BLaER1 (cell line): ENCODE results near the gene GSTM4.

Experiments
- H3K27ac ChIP-seq: shearing (Covaris generic); formaldehyde crosslinking; 2 replicates; pipeline ENCODE4 v1.8.1; 2022
- H3K27me3 ChIP-seq: shearing (Covaris generic); formaldehyde crosslinking; 2 replicates; pipeline ENCODE4 v1.8.1; 2022
- H3K36me3 ChIP-seq: shearing (Covaris generic); formaldehyde crosslinking; 2 replicates; pipeline ENCODE4 v1.8.1; 2022
- H3K4me1 ChIP-seq: shearing (Covaris generic); formaldehyde crosslinking; 2 replicates; pipeline ENCODE4 v1.8.1; 2022
- H3K4me2 ChIP-seq: shearing (Covaris generic); formaldehyde crosslinking; 2 replicates; pipeline ENCODE4 v1.8.1; 2022
- H3K4me3 ChIP-seq: shearing (Covaris generic); formaldehyde crosslinking; 2 replicates; pipeline ENCODE4 v1.8.1; 2022
- H3K9ac ChIP-seq: shearing (Covaris generic); formaldehyde crosslinking; 2 replicates; pipeline ENCODE4 v1.8.1; 2022
- H3K9me3 ChIP-seq: shearing (Covaris generic); formaldehyde crosslinking; 2 replicates; pipeline ENCODE4 v1.8.1; 2022
- H4K20me1 ChIP-seq: shearing (Covaris generic); formaldehyde crosslinking; 2 replicates; pipeline ENCODE4 v1.8.1; 2022
- Cebpa-rat ChIP-seq: shearing (Covaris generic); IDR thresholded peaks from 2 replicates; pipeline ENCODE4 v1.8.1; 2022

The GSTM4 gene

GRCh38 chr1:109624201-109625010 lies 31.5 kb upstream of the GSTM4 start:
- Histone ChIP-seq H3K4me1 (peaks cover 82% of the 10 kb centered on the region), H3K27ac (peak overlapping the region; percentile 93), H4K20me1 (peaks cover 82% of the 10 kb centered on the region), H3K9ac (peak overlapping the region; percentile 83), H3K36me3 (peaks cover 37% of the 10 kb centered on the region), H3K27me3 (no peaks in the 10 kb centered on the region), H3K4me3 (peak overlapping the region; percentile 93), H3K4me2 (peak overlapping the region; percentile 91), H3K9me3 (no peaks in the 10 kb centered on the region)
- TF ChIP-seq Cebpa-rat: no peak

- Histone ChIP-seq H3K36me3 (peaks cover 45% of the 10 kb centered on the region), H4K20me1 (peaks cover 86% of the 10 kb centered on the region), H3K4me1 (peaks cover 80% of the 10 kb centered on the region), H3K4me2 (peak overlapping the region; percentile 91), H3K27ac (peak overlapping the region; percentile 93), H3K27me3 (no peaks in the 10 kb centered on the region), H3K9ac (peak overlapping the region; percentile 83), H3K9me3 (no peaks in the 10 kb centered on the region), H3K4me3 (peak overlapping the region; percentile 93)
- TF ChIP-seq Cebpa-rat: no peak
Observed at GRCh38 chr1:109625176-109625575, 30.7 kb upstream of the GSTM4 start.

GRCh38 chr1:109625601-109626560 lies 30.0 kb upstream of the GSTM4 start:
- H3K27ac ChIP-seq: peak overlapping the region; percentile 93
- peaks cover 50% of the 10 kb centered on the region for H3K36me3 ChIP-seq
- H3K9ac ChIP-seq: peak overlapping the region; percentile 83
- peak overlapping the region; percentile 93 for H3K4me3 ChIP-seq
- H3K9me3 ChIP-seq: no peaks in the 10 kb centered on the region
- peaks cover 89% of the 10 kb centered on the region for H4K20me1 ChIP-seq
- no peaks in the 10 kb centered on the region for H3K27me3 ChIP-seq
- peak overlapping the region; percentile 91 for H3K4me2 ChIP-seq
- peaks cover 80% of the 10 kb centered on the region for H3K4me1 ChIP-seq
- no peak for TF ChIP-seq Cebpa-rat

- H3K4me1 ChIP-seq: peaks cover 74% of the 10 kb centered on the region
Observed at GRCh38 chr1:109626682-109627408, 29.1 kb upstream of the GSTM4 start.

GRCh38 chr1:109627692-109628399 lies 28.1 kb upstream of the GSTM4 start:
- peaks cover 74% of the 10 kb centered on the region for H3K4me1 ChIP-seq

More at GRCh38 chr1:109626682-109627408, 29.1 kb upstream of the GSTM4 start:
- H3K9ac ChIP-seq: no peak overlapping the region; the same call in 1 of the 2 replicates
- H3K9me3 ChIP-seq: no peaks in the 10 kb centered on the region
- peaks cover 89% of the 10 kb centered on the region for H4K20me1 ChIP-seq
- H3K36me3 ChIP-seq: peaks cover 59% of the 10 kb centered on the region
- H3K4me3 ChIP-seq: no peak overlapping the region
- H3K27ac ChIP-seq: 0 out of 2 replicates have a peak overlapping the region, but pooled peaks have one; percentile 93
- TF ChIP-seq Cebpa-rat: no peak
- H3K27me3 ChIP-seq: no peaks in the 10 kb centered on the region
- peak overlapping the region; percentile 91 for H3K4me2 ChIP-seq

GRCh38 chr1:109628540-109629321 lies 27.2 kb upstream of the GSTM4 start:
- Histone ChIP-seq H3K9ac (no peak overlapping the region), H3K4me3 (no peak overlapping the region), H3K27ac (no peak overlapping the region), H3K4me2 (peak overlapping the region; percentile 91; the same call in 1 of the 2 replicates), H3K4me1 (peaks cover 66% of the 10 kb centered on the region), H3K9me3 (no peaks in the 10 kb centered on the region), H3K27me3 (no peaks in the 10 kb centered on the region), H3K36me3 (peaks cover 69% of the 10 kb centered on the region), H4K20me1 (peaks cover 75% of the 10 kb centered on the region)
- no peak for TF ChIP-seq Cebpa-rat

More at GRCh38 chr1:109627692-109628399, 28.1 kb upstream of the GSTM4 start:
- no peak overlapping the region for H3K27ac ChIP-seq
- no peak for TF ChIP-seq Cebpa-rat
- H4K20me1 ChIP-seq: peaks cover 82% of the 10 kb centered on the region
- H3K4me3 ChIP-seq: no peak overlapping the region
- H3K9ac ChIP-seq: no peak overlapping the region
- H3K4me2 ChIP-seq: peak overlapping the region; percentile 91
- H3K9me3 ChIP-seq: no peaks in the 10 kb centered on the region
- peaks cover 69% of the 10 kb centered on the region for H3K36me3 ChIP-seq
- H3K27me3 ChIP-seq: no peaks in the 10 kb centered on the region

GRCh38 chr1:109629372-109630030 lies 26.4 kb upstream of the GSTM4 start:
- Histone ChIP-seq H3K4me2 (no peak overlapping the region), H3K36me3 (peaks cover 69% of the 10 kb centered on the region), H3K27ac (no peak overlapping the region), H3K9me3 (no peaks in the 10 kb centered on the region), H3K9ac (no peak overlapping the region), H3K4me3 (no peak overlapping the region), H3K27me3 (no peaks in the 10 kb centered on the region), H3K4me1 (peaks cover 64% of the 10 kb centered on the region), H4K20me1 (peaks cover 68% of the 10 kb centered on the region)
- no peak for TF ChIP-seq Cebpa-rat
